B cell (primary cell): Measurements from ENCODE around the gene TBKBP1. TPM values are rescaled to one million over a fixed set of nuclear protein-coding genes. Genes with fewer than 3 reads are reported as not detected.
A peak's percentile ranks its signal among the peaks of the same experiment; 100 is the strongest.

Source experiments
- ATAC-seq: fragments of 200-7000 bp; cut with Tn5 transposase; one replicate; pipeline ENCODE4 v1.10.0; 2021; ENCODE audit warnings: low read depth, mild to moderate bottlenecking, moderate number of reproducible peaks, moderate library complexity
- CTCF ChIA-PET: fragments of 350-600 bp; sonication (Branson Sonifier 250); formaldehyde crosslinking; loops from one replicate; lab custom pipeline; 2021; ENCODE audit warnings: antibody characterized with exemption, inconsistent platforms; lab: Charles Lee
- POLR2A ChIA-PET: fragments of 350-600 bp; sonication (Branson Sonifier 250); formaldehyde crosslinking; loops from one replicate; lab custom pipeline; 2021; ENCODE audit warnings: antibody characterized with exemption; lab: Charles Lee
- DNase-seq: peaks from one replicate; pipeline ENCODE4 v3.0.0; 2013
- H2AFZ ChIP-seq: 2 replicates; pipeline ENCODE4 v1.6.1; 2012; ENCODE audit warnings: mild to moderate bottlenecking, low read depth, low read length; ENCODE audit not compliant: insufficient read depth, poor library complexity, severe bottlenecking
- H3K27ac ChIP-seq, 2 donors: 1 replicate in 1 of 2; 2 replicates in 1 of 2; pipeline ENCODE4 v1.5.1; 2012 to 2013; ENCODE audit warnings: low read length in 2 of 2, mild to moderate bottlenecking in 2 of 2, moderate library complexity in 1 of 2
- H3K27me3 ChIP-seq, 4 experiments: fragments of 200-600 bp in 1 of 4; sonication (generic) in 1 of 4; replicated peaks in 1 of 4; 1 replicate in 2 of 4; 2 replicates in 2 of 4; pipeline versions ENCODE4 v1.6.1 to v1.7.0; 2013 to 2016; ENCODE audit warnings: low read length in 3 of 4, mild to moderate bottlenecking in 2 of 4, mixed read lengths in 1 of 4, moderate library complexity in 1 of 4; ENCODE audit not compliant: insufficient read depth in 4 of 4, control insufficient read depth in 3 of 4; ENCODE audit errors: control extremely low read depth in 1 of 4
- H3K36me3 ChIP-seq, 2 experiments: replicated peaks in 1 of 2; 1 replicate in 1 of 2; 2 replicates in 1 of 2; pipeline versions ENCODE4 v1.6.1 to v1.7.1; 2013; ENCODE audit warnings: low read length in 1 of 2; ENCODE audit not compliant: insufficient read depth in 2 of 2, control insufficient read depth in 1 of 2; ENCODE audit errors: control extremely low read depth in 1 of 2, extremely low read depth in 1 of 2
- H3K4me1 ChIP-seq, 2 donors: fragments of 200-600 bp in 1 of 2; sonication (generic) in 1 of 2; 1 replicate in 1 of 2; 2 replicates in 1 of 2; pipeline versions ENCODE4 v1.5.1 to v1.6.1; 2013 to 2017; ENCODE audit warnings: low read length in 2 of 2; ENCODE audit not compliant: control insufficient read depth in 2 of 2, insufficient read depth in 2 of 2
- H3K4me2 ChIP-seq: replicated peaks from 2 replicates; pipeline ENCODE3; 2012; ENCODE audit warnings: mild to moderate bottlenecking, low read depth, low read length; ENCODE audit not compliant: poor library complexity, severe bottlenecking
- H3K4me3 ChIP-seq, 5 experiments: fragments of 200-600 bp in 1 of 5; sonication (generic) in 1 of 5; 1 replicate in 3 of 5; 2 replicates in 2 of 5; pipeline versions ENCODE4 v1.5.1 to v1.7.0; 2011 to 2016; ENCODE audit warnings: low read length in 4 of 5, mild to moderate bottlenecking in 4 of 5, low read depth in 2 of 5, control low read depth in 1 of 5, moderate library complexity in 1 of 5; ENCODE audit not compliant: insufficient read depth in 1 of 5; ENCODE audit errors: control extremely low read depth in 1 of 5, extremely low read depth in 1 of 5
- H3K79me2 ChIP-seq: fragments of 200-600 bp; sonication (generic); one replicate; pipeline ENCODE4 v1.6.0; 2016; ENCODE audit warnings: low read length; ENCODE audit not compliant: control insufficient read depth, insufficient read depth
- H3K9ac ChIP-seq: fragments of 200-600 bp; sonication (generic); 2 replicates; pipeline ENCODE4 v1.6.1; 2017; ENCODE audit warnings: mild to moderate bottlenecking, low read length, moderate library complexity
- H3K9me3 ChIP-seq, 3 donors: one replicate each; pipeline versions ENCODE4 v1.6.1 to v1.7.1; 2013; ENCODE audit warnings: low read length in 2 of 3; ENCODE audit not compliant: control insufficient read depth in 2 of 3, insufficient read depth in 1 of 3; ENCODE audit errors: control extremely low read depth in 1 of 3
- H4K20me1 ChIP-seq: 2 replicates; pipeline ENCODE4 v1.6.0; 2012; ENCODE audit warnings: mild to moderate bottlenecking, low read length; ENCODE audit not compliant: insufficient read depth, control insufficient read depth, poor library complexity, severe bottlenecking
- H3K27ac Mint-ChIP-seq: one replicate; pipeline ENCODE4 v1.8.0; 2021; ENCODE audit warnings: mixed read lengths
- H3K27me3 Mint-ChIP-seq: one replicate; pipeline ENCODE4 v1.8.0; 2021; ENCODE audit warnings: mixed read lengths
- H3K4me1 Mint-ChIP-seq: one replicate; pipeline ENCODE4 v1.8.0; 2021; ENCODE audit warnings: mixed read lengths
- H3K4me3 Mint-ChIP-seq: one replicate; pipeline ENCODE4 v1.8.0; 2021; ENCODE audit warnings: mixed read lengths
- H3K9me3 Mint-ChIP-seq: one replicate; pipeline ENCODE4 v1.8.0; 2022; ENCODE audit warnings: mixed read lengths; ENCODE audit not compliant: insufficient read depth
- EZH2 ChIP-seq: IDR thresholded peaks from 2 replicates; pipeline ENCODE4 v1.6.1; 2012; ENCODE audit warnings: borderline replicate concordance, low read depth, mild to moderate bottlenecking, moderate library complexity, low read length; ENCODE audit not compliant: insufficient read depth, poor library complexity, severe bottlenecking
- WGBS: methylation state at CpG from one replicate; pipeline ENCODE4 v1.1.5; 2013; ENCODE audit warnings: missing lambda C conversion rate; ENCODE audit not compliant: insufficient coverage; 5-methylcytosine and 5-hydroxymethylcytosine counted together
- intact Hi-C: fragments of 100-400 bp; cut with micrococcal nuclease; formaldehyde crosslinking; loops from one replicate; pipeline ENCODE4 v1.10.0; 2022
- polyA plus RNA-seq: library from polyadenylated mRNA; depleted of rRNA; stranded (reverse); fragments of >200 nt; gene quantifications from 2 replicates; pipeline ENCODE4 v1.2.3, GENCODE V29; 2012
- total RNA-seq, 2 donors: library from RNA; stranded (reverse); fragments of 120-200 nt in 1 of 2; gene quantifications; 1 replicate in 1 of 2; 2 replicates in 1 of 2; pipeline versions ENCODE4 v1.2.3 to v1.2.4, GENCODE V29; 2013 to 2022
- TF ChIP-seq, protein P1 (sequence below): fragments of 200-600 bp; IDR thresholded peaks from one replicate; pipeline ENCODE4 v1.8.0; 2022; ENCODE audit warnings: antibody characterized with exemption, mild to moderate bottlenecking

The TBKBP1 gene
- total and polyA plus RNA-seq, 2 donors (not counting 1 experiment from before 2014, with no cell fraction given): 6.6 to 8.4 TPM

GRCh38 chr17:47692137-47692894 lies 1.6 kb upstream of the TBKBP1 start:
- Histone ChIP-seq H3K27ac (no peak overlapping the region), H3K4me2 (peak overlapping the region; percentile 98), H3K79me2 (peaks cover 3% of the 10 kb centered on the region), H4K20me1 (no peaks in the 10 kb centered on the region), H3K9ac (no peak overlapping the region), H3K36me3 (no peaks in the 10 kb centered on the region), H3K9me3 (no peaks in the 10 kb centered on the region), H2AFZ (no peak overlapping the region), H3K4me3 (no peak overlapping the region), H3K27me3 (peaks cover 0 to 5% (median 2%) of the 10 kb centered on the region in 4 experiments), H3K4me1 (peaks cover 23 to 32% of the 10 kb centered on the region in 2 donors)
- Mint-ChIP-seq H3K4me1 (peaks cover 33% of the 10 kb centered on the region), H3K27ac (no peak overlapping the region), H3K4me3 (peak overlapping the region; percentile 82), H3K27me3 (no peaks in the 10 kb centered on the region), H3K9me3 (no peaks in the 10 kb centered on the region)
- ChIA-PET POLR2A (interaction anchor here (1.0 kb wide), 1 partner anchor 13 kb away, joined by 3 read pairs; no protein-coding TSS in a partner anchor), CTCF (interaction anchor here (1.0 to 1.5 kb wide), 3 partner anchors 26 to 109 kb away, joined by 3 to 4 read pairs (median 4); no protein-coding TSS in a partner anchor)
- DNase-seq (no peak), ATAC-seq (no peak)
- intact Hi-C loops: loop anchor here (2.0 to 10.0 kb wide), 2 partner anchors 42 to 112 kb away; no protein-coding TSS in a partner anchor
- no CpG with 5 or more reads among the region's 2 CpGs for WGBS
- TF ChIP-seq, protein P1, sequence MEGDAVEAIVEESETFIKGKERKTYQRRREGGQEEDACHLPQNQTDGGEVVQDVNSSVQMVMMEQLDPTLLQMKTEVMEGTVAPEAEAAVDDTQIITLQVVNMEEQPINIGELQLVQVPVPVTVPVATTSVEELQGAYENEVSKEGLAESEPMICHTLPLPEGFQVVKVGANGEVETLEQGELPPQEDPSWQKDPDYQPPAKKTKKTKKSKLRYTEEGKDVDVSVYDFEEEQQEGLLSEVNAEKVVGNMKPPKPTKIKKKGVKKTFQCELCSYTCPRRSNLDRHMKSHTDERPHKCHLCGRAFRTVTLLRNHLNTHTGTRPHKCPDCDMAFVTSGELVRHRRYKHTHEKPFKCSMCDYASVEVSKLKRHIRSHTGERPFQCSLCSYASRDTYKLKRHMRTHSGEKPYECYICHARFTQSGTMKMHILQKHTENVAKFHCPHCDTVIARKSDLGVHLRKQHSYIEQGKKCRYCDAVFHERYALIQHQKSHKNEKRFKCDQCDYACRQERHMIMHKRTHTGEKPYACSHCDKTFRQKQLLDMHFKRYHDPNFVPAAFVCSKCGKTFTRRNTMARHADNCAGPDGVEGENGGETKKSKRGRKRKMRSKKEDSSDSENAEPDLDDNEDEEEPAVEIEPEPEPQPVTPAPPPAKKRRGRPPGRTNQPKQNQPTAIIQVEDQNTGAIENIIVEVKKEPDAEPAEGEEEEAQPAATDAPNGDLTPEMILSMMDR: no peak
- TF ChIP-seq EZH2: no peak
